GM23248 (cell line): Measurements from ENCODE around the gene SCN3A.

Experiments used
- EZH2 ChIP-seq: fragments of 200-600 bp; sonication (generic); IDR thresholded peaks from 2 replicates; pipeline ENCODE4 v1.6.1; 2018; ENCODE audit warnings: antibody characterized with exemption, mild to moderate bottlenecking; ENCODE audit not compliant: insufficient read depth, poor library complexity, severe bottlenecking
- EZH2phosphoT487 ChIP-seq: fragments of 200-600 bp; sonication (generic); IDR thresholded peaks from 2 replicates; pipeline ENCODE4 v1.6.1; 2018; ENCODE audit warnings: antibody characterized with exemption, moderate library complexity, mild to moderate bottlenecking, low read depth; ENCODE audit not compliant: insufficient read depth

DNA sequence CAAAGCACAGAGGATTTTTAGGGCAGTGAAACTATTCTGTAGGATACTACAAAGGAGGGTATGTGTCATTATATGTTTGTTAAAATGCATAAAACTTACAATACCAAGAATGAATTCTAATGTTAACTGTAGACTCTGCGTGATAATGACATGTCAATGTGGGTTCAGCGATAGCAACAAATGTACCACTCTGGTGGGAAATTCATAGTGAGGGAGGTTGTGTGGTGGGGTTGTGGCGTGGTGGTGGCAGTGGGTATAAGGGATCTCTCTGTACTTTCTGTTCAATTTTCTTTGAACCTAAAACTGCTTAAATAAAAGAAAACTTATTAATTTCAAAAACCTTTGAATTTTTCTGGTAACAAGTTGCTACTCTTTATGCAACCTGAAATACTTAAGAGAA lies 149.2 kb downstream of the SCN3A start:
- TF ChIP-seq EZH2 (no peak), EZH2phosphoT487 (no peak)
